Astrocyte of the spinal cord (primary cell): ENCODE results near the gene NANOS2.

Experiments used
- DNase-seq: peaks from one replicate; pipeline ENCODE4 v3.0.0; 2011; ENCODE audit warnings: low read depth, low spot score
- H3K4me3 ChIP-seq: 2 replicates; pipeline ENCODE4 v1.5.1; 2011; ENCODE audit warnings: low read depth, mild to moderate bottlenecking, low read length, moderate library complexity
- in situ Hi-C: cut with HindIII; loops from 2 replicates; pipeline ENCODE4 v1.10.0; 2017; ENCODE audit warnings: low sequenced_read_pairs
- TF ChIP-seq, protein P1 (sequence below): IDR thresholded peaks from 2 replicates; pipeline ENCODE4 v1.5.1; 2012; ENCODE audit warnings: low read depth, mild to moderate bottlenecking, low read length, inconsistent platforms

NANOS2 gene

DNA sequence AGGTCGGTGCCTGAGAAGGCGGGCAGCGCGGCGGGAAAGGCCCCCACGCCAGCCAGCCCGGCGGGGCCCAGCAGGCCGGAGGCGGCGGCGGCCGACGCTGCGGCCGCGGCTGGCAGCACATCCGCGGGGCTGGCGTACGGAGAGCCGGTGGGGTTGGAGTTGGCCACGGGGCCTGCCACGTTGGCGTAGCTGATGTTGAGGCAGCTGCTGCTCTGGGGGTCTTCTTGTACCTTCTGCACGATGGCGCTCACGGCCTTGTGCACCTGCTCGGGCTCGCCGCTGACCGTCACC, 25.9 kb upstream of the NANOS2 start:
- in situ Hi-C loops, result no loop called here
- no peak for DNase-seq
- H3K4me3 ChIP-seq, result no peak overlapping the region
- TF ChIP-seq, protein P1, sequence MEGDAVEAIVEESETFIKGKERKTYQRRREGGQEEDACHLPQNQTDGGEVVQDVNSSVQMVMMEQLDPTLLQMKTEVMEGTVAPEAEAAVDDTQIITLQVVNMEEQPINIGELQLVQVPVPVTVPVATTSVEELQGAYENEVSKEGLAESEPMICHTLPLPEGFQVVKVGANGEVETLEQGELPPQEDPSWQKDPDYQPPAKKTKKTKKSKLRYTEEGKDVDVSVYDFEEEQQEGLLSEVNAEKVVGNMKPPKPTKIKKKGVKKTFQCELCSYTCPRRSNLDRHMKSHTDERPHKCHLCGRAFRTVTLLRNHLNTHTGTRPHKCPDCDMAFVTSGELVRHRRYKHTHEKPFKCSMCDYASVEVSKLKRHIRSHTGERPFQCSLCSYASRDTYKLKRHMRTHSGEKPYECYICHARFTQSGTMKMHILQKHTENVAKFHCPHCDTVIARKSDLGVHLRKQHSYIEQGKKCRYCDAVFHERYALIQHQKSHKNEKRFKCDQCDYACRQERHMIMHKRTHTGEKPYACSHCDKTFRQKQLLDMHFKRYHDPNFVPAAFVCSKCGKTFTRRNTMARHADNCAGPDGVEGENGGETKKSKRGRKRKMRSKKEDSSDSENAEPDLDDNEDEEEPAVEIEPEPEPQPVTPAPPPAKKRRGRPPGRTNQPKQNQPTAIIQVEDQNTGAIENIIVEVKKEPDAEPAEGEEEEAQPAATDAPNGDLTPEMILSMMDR, result no peak

DNA sequence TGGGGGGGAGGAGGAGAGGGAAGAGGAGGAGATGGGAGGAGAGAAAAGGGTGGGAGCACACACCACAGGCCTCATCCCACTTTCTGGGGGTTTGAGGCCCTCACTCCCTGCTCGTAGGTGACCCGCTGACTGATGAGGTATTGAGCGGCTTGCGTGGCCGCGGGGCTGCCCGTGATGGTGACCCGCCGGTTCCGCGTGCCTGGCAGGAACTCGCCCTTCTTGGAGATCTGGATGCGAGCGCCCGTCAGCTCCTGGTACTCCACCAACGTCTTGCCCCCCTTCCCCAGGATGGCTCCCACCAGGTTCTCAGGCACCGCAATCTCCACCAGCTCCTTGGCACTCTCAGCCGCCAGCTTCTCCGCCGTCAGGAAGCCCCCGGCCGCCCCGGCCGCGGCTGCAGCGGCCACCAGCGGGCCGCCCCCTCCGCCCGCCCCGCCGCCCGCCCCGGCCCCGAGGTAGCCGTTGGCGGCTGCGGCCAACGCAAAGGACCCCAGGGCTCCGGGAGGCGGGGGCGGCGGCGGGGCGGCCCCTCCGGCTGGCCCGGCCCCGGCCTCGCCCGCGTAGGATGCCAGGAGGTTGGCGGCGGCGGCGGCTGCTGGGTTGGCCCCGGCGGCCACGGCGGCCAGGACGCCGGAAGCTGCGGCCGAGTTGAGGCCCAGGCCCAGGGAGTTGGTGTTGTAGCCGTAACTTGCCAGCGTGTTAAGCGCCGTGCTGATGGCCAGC, 25.4 kb upstream of the NANOS2 start:
- no peak for DNase-seq
- in situ Hi-C loops, result no loop called here
- H3K4me3 ChIP-seq, result no peak overlapping the region
- TF ChIP-seq, protein P1, result no peak

- no peak for DNase-seq
- in situ Hi-C loops, result no loop called here
These were observed 24.2 kb upstream of the NANOS2 start for GRCh38 chr19:45938733-45939319.

DNA sequence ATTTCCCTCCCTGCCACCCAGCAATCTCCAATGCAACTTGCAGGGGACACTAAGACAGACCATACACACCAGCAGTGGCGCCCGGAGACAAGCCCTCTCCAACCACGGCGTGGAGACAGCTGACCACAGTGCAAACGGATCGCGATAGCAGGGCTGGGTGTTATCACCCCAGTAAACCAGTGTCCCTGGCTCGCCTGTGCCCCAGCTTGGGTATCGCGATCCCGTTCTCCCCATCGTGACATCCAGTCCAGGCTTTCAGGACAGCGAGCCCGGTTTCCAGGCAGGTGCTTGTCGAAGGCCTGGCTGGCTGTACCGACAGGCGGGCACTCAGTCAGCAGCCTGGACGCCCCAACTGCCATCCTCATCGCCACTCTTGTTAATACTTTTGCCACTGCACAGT, 20.7 kb upstream of the NANOS2 start:
- in situ Hi-C loops, result no loop called here
- TF ChIP-seq, protein P1, result no peak
- no peak overlapping the region for H3K4me3 ChIP-seq
- DNase-seq, result no peak

More at GRCh38 chr19:45938733-45939319, 24.2 kb upstream of the NANOS2 start:
- H3K4me3 ChIP-seq, result no peak overlapping the region
- TF ChIP-seq, protein P1, result no peak

- TF ChIP-seq, protein P1, result no peak
- in situ Hi-C loops, result no loop called here
- H3K4me3 ChIP-seq, result no peak overlapping the region
- no peak for DNase-seq
These were observed 20.1 kb upstream of the NANOS2 start for GRCh38 chr19:45934551-45935230.

DNA sequence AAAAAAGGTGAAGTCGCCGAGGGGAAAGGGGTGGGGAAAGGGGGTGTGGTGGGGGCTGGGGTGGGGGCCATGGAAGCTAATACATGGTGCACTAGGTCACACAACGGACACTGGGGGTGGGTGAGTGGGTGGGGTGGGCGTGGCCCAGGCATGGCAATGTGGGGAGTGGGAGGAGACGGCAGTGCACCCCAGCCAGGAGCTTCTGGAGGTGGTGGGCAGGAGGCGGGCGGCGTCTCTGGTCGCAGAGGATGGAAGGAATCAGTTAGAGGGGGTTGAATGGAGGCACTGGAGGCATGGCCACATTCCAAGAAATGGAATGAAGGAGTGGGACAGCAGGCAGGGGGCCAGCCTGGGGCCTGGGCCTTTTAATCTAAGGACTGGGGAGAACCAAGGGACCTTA, 19.2 kb upstream of the NANOS2 start:
- no peak for DNase-seq
- TF ChIP-seq, protein P1, result no peak
- in situ Hi-C loops, result no loop called here
- H3K4me3 ChIP-seq, result no peak overlapping the region
